CD4-positive, alpha-beta T cell (primary cell): Measurements from ENCODE around the gene RRAD. TPM values are rescaled to one million over a fixed set of nuclear protein-coding genes. Genes with fewer than 3 reads are reported as not detected.

Experiments
- ATAC-seq: fragments of 200-7000 bp; cut with Tn5 transposase; one replicate; pipeline ENCODE4 v1.10.0; 2022; ENCODE audit warnings: mild to moderate bottlenecking; ENCODE audit not compliant: poor library complexity
- CTCF ChIA-PET: fragments of 350-600 bp; sonication (Branson Sonifier 250); formaldehyde crosslinking; loops from one replicate; lab custom pipeline; 2021; ENCODE audit warnings: antibody characterized with exemption, inconsistent platforms; lab: Charles Lee
- POLR2A ChIA-PET: fragments of 350-600 bp; sonication (Branson Sonifier 250); formaldehyde crosslinking; loops from one replicate; lab custom pipeline; 2021; ENCODE audit warnings: antibody characterized with exemption, inconsistent platforms; lab: Charles Lee
- DNase-seq, 14 experiments: peaks; one replicate each; pipeline ENCODE4 v3.0.0-alpha.2; 2013 to 2020; ENCODE audit warnings: mixed read lengths in 2 of 14
- H3K27ac ChIP-seq, 2 donors: one replicate each; pipeline versions ENCODE4 v1.5.1 to v1.7.0; 2013; ENCODE audit warnings: low read length in 2 of 2, low read depth in 1 of 2, mild to moderate bottlenecking in 1 of 2
- H3K27me3 ChIP-seq, 2 experiments: 1 replicate in 1 of 2; 2 replicates in 1 of 2; pipeline versions ENCODE4 v1.6.1 to v1.7.0; 2013; ENCODE audit warnings: low read length in 2 of 2, control low read depth in 1 of 2, mild to moderate bottlenecking in 1 of 2, moderate library complexity in 1 of 2; ENCODE audit not compliant: insufficient read depth in 2 of 2, control insufficient read depth in 1 of 2
- H3K36me3 ChIP-seq: one replicate; pipeline ENCODE4 v1.6.1; 2013; ENCODE audit warnings: low read length, control low read depth; ENCODE audit not compliant: insufficient read depth
- H3K4me1 ChIP-seq: one replicate; pipeline ENCODE4 v1.6.1; 2013; ENCODE audit warnings: low read length, control low read depth; ENCODE audit not compliant: insufficient read depth
- H3K4me3 ChIP-seq: one replicate; pipeline ENCODE4 v1.5.1; 2013; ENCODE audit warnings: mild to moderate bottlenecking, low read length, moderate library complexity
- H3K9me3 ChIP-seq, 2 experiments: 1 replicate in 1 of 2; 2 replicates in 1 of 2; pipeline versions ENCODE4 v1.6.1 to v1.7.0; 2013; ENCODE audit warnings: low read length in 2 of 2, mild to moderate bottlenecking in 2 of 2, control low read depth in 1 of 2, moderate library complexity in 1 of 2; ENCODE audit not compliant: control insufficient read depth in 1 of 2, insufficient read depth in 1 of 2
- H3K27ac Mint-ChIP-seq: one replicate; pipeline ENCODE4 v1.8.0; 2020; ENCODE audit warnings: mixed read lengths
- H3K27me3 Mint-ChIP-seq: one replicate; pipeline ENCODE4 v1.8.0; 2021; ENCODE audit warnings: mixed read lengths
- H3K36me3 Mint-ChIP-seq: one replicate; pipeline ENCODE4 v1.8.0; 2021; ENCODE audit warnings: low read depth, mixed read lengths
- H3K4me1 Mint-ChIP-seq: one replicate; pipeline ENCODE4 v1.8.0; 2021; ENCODE audit warnings: low read depth, mixed read lengths
- H3K4me3 Mint-ChIP-seq: one replicate; pipeline ENCODE4 v1.8.0; 2020; ENCODE audit warnings: mild to moderate bottlenecking, mixed read lengths
- H3K9me3 Mint-ChIP-seq: one replicate; pipeline ENCODE4 v1.8.0; 2020; ENCODE audit warnings: mixed read lengths
- CTCF ChIP-seq: fragments of 200-600 bp; IDR thresholded peaks from one replicate; pipeline ENCODE4 v1.8.0; 2022; ENCODE audit warnings: antibody characterized with exemption, mild to moderate bottlenecking
- intact Hi-C, 2 experiments: fragments of 100-400 bp; cut with DNase I in 1 of 2; cut with micrococcal nuclease in 1 of 2; formaldehyde crosslinking; loops; one replicate each; pipeline versions ENCODE4 v1.15.1 to v1.9.0; 2023 to 2025; cut with DNase I, micrococcal nuclease
- total RNA-seq, 174 experiments: library from RNA in 2 of 174; stranded (reverse) in 2 of 174; gene quantifications; one replicate each; pipeline ENCODE4 v1.2.3 and lab custom pipeline; 2021 to 2026

Gene RRAD
- total RNA-seq, 2 experiments from 2014 or later = 0.28 to 0.49 TPM

- intact Hi-C loops = no loop called here
- POLR2A ChIA-PET = no interaction called here
- Mint-ChIP-seq H3K9me3 (no peaks in the 10 kb centered on the region), H3K4me3 (no peak overlapping the region), H3K4me1 (no peaks in the 10 kb centered on the region), H3K36me3 (no peaks in the 10 kb centered on the region), H3K27ac (no peak overlapping the region), H3K27me3 (no peaks in the 10 kb centered on the region)
- Histone ChIP-seq H3K4me1 (peaks cover 4% of the 10 kb centered on the region), H3K27ac (no peak overlapping the region), H3K27me3 (no peaks in the 10 kb centered on the region), H3K9me3 (no peaks in the 10 kb centered on the region), H3K36me3 (no peaks in the 10 kb centered on the region), H3K4me3 (no peak overlapping the region)
- ATAC-seq (no peak), DNase-seq (no peak)
- CTCF ChIA-PET = no interaction called here
- TF ChIP-seq CTCF = no peak
Observed at GRCh38 chr16:66964049-66964448, 38.7 kb upstream of the RRAD start.

GRCh38 chr16:66961914-66962313 is 36.6 kb upstream of the RRAD start:
- CTCF ChIA-PET = interaction anchor here (1.1 kb wide), 1 partner anchor 18 kb away, joined by 4 read pairs; no protein-coding TSS in a partner anchor
- Mint-ChIP-seq H3K27me3 (no peaks in the 10 kb centered on the region), H3K27ac (no peak overlapping the region), H3K4me3 (no peak overlapping the region), H3K4me1 (no peaks in the 10 kb centered on the region), H3K9me3 (no peaks in the 10 kb centered on the region), H3K36me3 (no peaks in the 10 kb centered on the region)
- no peaks in the 10 kb centered on the region for H3K36me3 ChIP-seq
- H3K9me3 ChIP-seq = no peaks in the 10 kb centered on the region
- H3K27me3 ChIP-seq = no peaks in the 10 kb centered on the region
- POLR2A ChIA-PET = no interaction called here
- no peak overlapping the region for H3K27ac ChIP-seq
- intact Hi-C loops = no loop called here
- no peak for ATAC-seq
- peaks cover 4% of the 10 kb centered on the region for H3K4me1 ChIP-seq
- TF ChIP-seq CTCF = no peak
- no peak overlapping the region for H3K4me3 ChIP-seq
- DNase-seq = peak in 1 of 14 experiments; percentile 12

- Histone ChIP-seq H3K4me3 (no peak within 1 kb of the TSS), H3K36me3 (no peaks in the 10 kb centered on the region), H3K4me1 (peaks cover 4% of the 10 kb centered on the region), H3K9me3 (no peaks in the 10 kb centered on the region), H3K27ac (no peak within 1 kb of the TSS), H3K27me3 (no peaks in the 10 kb centered on the region)
- H3K4me1 Mint-ChIP-seq = no peaks in the 10 kb centered on the region
- intact Hi-C loops = no loop called here
- H3K27me3 Mint-ChIP-seq = peaks cover 3% of the 10 kb centered on the region
- CTCF ChIA-PET = interaction anchor here (0.5 to 1.3 kb wide), 8 partner anchors 11 to 194 kb away, joined by 3 to 5 read pairs (median 4); no protein-coding TSS in a partner anchor
- no peaks in the 10 kb centered on the region for H3K36me3 Mint-ChIP-seq
- peak in 13 of 14 experiments; percentile 28 to 75 (median 49) for DNase-seq
- no peak within 1 kb of the TSS for H3K27ac Mint-ChIP-seq
- no peaks in the 10 kb centered on the region for H3K9me3 Mint-ChIP-seq
- POLR2A ChIA-PET = no interaction called here
- TF ChIP-seq CTCF = peak; percentile 55
- peak; percentile 87 for ATAC-seq
- no peak within 1 kb of the TSS for H3K4me3 Mint-ChIP-seq
Observed at GRCh38 chr16:66961065-66961744, 35.9 kb upstream of the RRAD start, which contains the start of gene CES3. TSS of gene CES3 (plus strand) at chr16:66961266. CDS start at chr16:66961308, 42 bp downstream.
